Measurements from ENCODE around the gene AK4.

GRCh38 chr1:65222340-65222940, 74.4 kb downstream of the AK4 start:
- TF ChIP-seq ZNF530 (tag by site-specific recombination; IDR thresholded peaks at IDR 0.05; ENCODE audit: low read depth) (no peak), REST (tag by site-specific recombination; IDR thresholded peaks at IDR 0.05) (no peak), ZNF140 (tag by site-specific recombination; IDR thresholded peaks at IDR 0.05) (no peak), ZFP41 (tag by site-specific recombination; IDR thresholded peaks at IDR 0.05; ENCODE audit: borderline replicate concordance) (no peak), PRDM4 (tag by site-specific recombination; IDR thresholded peaks at IDR 0.05) (no peak), ZNF248 (tag by site-specific recombination; IDR thresholded peaks at IDR 0.05) (no peak), ZNF621 (tag by site-specific recombination; IDR thresholded peaks at IDR 0.05) (no peak), ZNF426 (tag by site-specific recombination; IDR thresholded peaks at IDR 0.05) (no peak)
- TF ChIP-seq, protein P1, sequence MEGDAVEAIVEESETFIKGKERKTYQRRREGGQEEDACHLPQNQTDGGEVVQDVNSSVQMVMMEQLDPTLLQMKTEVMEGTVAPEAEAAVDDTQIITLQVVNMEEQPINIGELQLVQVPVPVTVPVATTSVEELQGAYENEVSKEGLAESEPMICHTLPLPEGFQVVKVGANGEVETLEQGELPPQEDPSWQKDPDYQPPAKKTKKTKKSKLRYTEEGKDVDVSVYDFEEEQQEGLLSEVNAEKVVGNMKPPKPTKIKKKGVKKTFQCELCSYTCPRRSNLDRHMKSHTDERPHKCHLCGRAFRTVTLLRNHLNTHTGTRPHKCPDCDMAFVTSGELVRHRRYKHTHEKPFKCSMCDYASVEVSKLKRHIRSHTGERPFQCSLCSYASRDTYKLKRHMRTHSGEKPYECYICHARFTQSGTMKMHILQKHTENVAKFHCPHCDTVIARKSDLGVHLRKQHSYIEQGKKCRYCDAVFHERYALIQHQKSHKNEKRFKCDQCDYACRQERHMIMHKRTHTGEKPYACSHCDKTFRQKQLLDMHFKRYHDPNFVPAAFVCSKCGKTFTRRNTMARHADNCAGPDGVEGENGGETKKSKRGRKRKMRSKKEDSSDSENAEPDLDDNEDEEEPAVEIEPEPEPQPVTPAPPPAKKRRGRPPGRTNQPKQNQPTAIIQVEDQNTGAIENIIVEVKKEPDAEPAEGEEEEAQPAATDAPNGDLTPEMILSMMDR (tag by site-specific recombination; IDR thresholded peaks at IDR 0.05), result no peak
- TF ChIP-seq, protein P2, sequence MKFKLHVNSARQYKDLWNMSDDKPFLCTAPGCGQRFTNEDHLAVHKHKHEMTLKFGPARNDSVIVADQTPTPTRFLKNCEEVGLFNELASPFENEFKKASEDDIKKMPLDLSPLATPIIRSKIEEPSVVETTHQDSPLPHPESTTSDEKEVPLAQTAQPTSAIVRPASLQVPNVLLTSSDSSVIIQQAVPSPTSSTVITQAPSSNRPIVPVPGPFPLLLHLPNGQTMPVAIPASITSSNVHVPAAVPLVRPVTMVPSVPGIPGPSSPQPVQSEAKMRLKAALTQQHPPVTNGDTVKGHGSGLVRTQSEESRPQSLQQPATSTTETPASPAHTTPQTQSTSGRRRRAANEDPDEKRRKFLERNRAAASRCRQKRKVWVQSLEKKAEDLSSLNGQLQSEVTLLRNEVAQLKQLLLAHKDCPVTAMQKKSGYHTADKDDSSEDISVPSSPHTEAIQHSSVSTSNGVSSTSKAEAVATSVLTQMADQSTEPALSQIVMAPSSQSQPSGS (tag by site-specific recombination; IDR thresholded peaks at IDR 0.05; ENCODE audit: low read depth), result no peak
- TF ChIP-seq, protein P3, sequence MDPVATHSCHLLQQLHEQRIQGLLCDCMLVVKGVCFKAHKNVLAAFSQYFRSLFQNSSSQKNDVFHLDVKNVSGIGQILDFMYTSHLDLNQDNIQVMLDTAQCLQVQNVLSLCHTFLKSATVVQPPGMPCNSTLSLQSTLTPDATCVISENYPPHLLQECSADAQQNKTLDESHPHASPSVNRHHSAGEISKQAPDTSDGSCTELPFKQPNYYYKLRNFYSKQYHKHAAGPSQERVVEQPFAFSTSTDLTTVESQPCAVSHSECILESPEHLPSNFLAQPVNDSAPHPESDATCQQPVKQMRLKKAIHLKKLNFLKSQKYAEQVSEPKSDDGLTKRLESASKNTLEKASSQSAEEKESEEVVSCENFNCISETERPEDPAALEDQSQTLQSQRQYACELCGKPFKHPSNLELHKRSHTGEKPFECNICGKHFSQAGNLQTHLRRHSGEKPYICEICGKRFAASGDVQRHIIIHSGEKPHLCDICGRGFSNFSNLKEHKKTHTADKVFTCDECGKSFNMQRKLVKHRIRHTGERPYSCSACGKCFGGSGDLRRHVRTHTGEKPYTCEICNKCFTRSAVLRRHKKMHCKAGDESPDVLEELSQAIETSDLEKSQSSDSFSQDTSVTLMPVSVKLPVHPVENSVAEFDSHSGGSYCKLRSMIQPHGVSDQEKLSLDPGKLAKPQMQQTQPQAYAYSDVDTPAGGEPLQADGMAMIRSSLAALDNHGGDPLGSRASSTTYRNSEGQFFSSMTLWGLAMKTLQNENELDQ (tag by site-specific recombination; IDR thresholded peaks at IDR 0.05; ENCODE audit: low read depth), result no peak

Measured in HEK293 (cell line).